OCI-LY1 (cell line): ENCODE data around the gene PRPSAP2.

ENCODE experiments used
- CTCF ChIP-seq: fragments of 200-600 bp; sonication (generic), shearing (Covaris generic); IDR thresholded peaks from 2 replicates; pipeline ENCODE4 v1.5.1; 2017; ENCODE audit warnings: mild to moderate bottlenecking, antibody characterized with exemption, low read length, moderate library complexity, mixed read lengths
- EZH2 ChIP-seq: fragments of 200-600 bp; sonication (generic), shearing (Covaris generic); IDR thresholded peaks from 2 replicates; pipeline ENCODE4 v1.8.0; 2017; ENCODE audit warnings: borderline replicate concordance, mixed run types, mild to moderate bottlenecking, antibody characterized with exemption, low read length, moderate library complexity, mixed read lengths

- TF ChIP-seq CTCF (no peak), EZH2 (no peak)
Measured at GRCh38 chr17:18921912-18922451, 64.1 kb downstream of the PRPSAP2 start.
